ENCODE measurements around the gene TMEM42.

DNA sequence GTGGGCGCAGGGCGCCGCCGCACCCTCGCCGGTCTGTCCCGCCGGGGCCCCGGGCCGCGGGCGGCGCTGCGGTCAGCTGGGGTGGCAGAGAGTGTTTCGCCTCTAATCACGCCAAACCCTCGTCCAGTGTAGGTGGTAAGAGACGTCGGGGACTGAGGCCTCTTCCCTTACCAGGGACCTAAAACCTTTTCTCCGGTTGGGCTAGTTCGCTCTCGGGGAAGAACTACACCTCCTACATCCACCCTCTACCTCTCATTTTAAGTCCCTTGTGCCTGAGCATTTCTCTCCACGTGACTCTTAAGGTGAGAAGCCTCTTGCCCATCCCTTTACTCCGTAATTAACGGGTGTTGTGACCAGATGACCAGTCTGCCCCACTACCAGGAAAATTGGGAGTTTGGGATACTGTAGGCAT, 520 bp downstream of the TMEM42 start:
- TF ChIP-seq POLR2AphosphoS5 (IDR thresholded peaks at IDR 0.05; ENCODE audit: borderline replicate concordance, low read depth, low read length) (no peak), EZH2 (IDR thresholded peaks at IDR 0.05) (no peak), FOXP2 (optimal IDR thresholded peaks at IDR 0.05; ENCODE audit: control extremely low read depth, extremely low read length, insufficient read depth) (no peak)

Data from SK-N-MC (cell line).